AG08395 (cell line): ENCODE results near the gene HEPN1.

ENCODE experiments used
- DNase-seq: peaks from one replicate; pipeline ENCODE4 v3.0.0; 2012; ENCODE audit warnings: mixed read lengths, low spot score

The HEPN1 gene

GRCh38 chr11:124884869-124885479 lies 34.1 kb upstream of the HEPN1 start:
- no peak for DNase-seq

DNA sequence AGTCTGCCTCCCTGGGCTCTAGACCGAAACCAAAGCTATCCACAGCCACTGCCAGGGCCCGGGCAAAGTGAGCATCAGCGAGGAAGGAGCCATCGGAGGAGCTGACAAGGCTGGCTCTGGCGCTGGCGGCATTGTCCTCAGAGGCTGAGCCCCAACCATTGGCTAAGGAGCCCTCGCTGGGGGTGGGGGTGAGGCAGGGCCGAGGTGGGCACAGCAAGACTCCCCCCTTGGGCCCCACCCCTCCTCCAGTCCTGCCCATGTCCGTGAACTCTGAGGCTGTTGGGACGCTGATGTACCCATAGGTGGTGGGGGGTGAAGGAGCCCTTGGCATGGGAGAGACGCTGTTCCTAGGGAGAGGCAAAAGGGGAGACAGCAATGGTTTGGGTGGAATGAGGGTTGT lies 32.6 kb upstream of the HEPN1 start:
- no peak for DNase-seq

- no peak for DNase-seq
Observed at GRCh38 chr11:124886978-124887666, 31.9 kb upstream of the HEPN1 start.

GRCh38 chr11:124887667-124888013 lies 31.4 kb upstream of the HEPN1 start:
- DNase-seq, result no peak

DNA sequence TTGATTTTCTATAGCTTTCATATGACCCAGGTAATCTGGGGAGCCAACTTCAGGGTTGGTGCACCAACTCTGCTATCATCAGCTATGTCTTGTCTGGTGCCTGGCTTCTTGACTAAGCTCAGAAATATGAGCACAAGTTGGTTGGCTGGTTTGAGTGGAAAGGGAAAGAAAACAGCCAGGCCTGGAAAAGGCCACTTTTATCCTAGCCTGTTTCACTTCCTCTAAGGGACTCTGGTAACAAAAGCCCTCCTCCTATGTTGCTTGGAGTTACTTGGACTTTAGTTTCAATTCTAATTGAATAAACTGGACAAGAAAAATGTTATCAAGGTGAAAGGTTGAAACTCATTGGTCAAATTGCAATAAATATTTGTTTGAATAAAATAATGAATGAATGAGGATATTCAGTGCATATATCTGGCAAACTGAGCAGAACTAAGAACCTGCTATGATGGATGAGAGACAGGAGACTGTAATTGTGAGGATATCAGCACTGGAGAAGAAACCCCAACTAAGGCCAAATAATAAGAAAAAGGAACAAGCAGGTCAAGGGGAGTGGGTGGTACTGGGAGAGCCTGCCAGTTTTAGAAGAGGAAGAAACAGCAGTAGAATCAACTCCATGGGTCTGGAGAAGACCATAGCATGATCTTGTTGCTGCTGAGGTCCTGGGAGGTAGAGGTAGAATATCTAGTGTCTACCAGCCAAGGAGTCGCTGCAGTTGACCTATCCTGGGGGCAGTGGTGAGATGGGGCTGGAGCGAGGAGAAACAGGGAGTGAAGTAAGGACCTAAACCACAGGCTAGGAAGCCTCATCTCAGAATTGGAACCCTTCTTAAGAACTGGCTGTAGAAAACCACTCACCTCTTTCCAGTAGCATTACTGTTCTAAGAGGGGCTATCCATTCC lies 29.6 kb upstream of the HEPN1 start:
- DNase-seq, result no peak

DNA sequence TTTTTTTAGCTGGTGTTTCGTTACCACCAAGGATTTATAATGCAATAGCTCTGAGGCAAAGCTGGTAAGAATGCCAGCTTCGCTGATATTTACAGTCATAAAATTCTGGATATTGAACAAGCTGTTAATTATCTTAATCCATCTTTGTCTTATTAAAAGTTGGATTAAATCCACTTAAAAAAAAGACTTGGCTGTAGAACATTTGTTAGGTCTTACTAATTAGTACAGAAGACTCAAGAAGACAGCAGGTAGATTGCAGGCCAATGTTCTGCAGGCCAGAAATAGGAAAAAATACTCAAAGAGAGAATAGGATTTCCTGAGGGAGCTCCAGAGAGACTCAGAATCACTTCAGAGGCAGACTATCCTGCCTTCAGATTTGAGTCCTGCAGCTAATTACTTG lies 28.9 kb upstream of the HEPN1 start:
- no peak for DNase-seq

GRCh38 chr11:124890683-124891372 lies 28.2 kb upstream of the HEPN1 start:
- no peak for DNase-seq

DNA sequence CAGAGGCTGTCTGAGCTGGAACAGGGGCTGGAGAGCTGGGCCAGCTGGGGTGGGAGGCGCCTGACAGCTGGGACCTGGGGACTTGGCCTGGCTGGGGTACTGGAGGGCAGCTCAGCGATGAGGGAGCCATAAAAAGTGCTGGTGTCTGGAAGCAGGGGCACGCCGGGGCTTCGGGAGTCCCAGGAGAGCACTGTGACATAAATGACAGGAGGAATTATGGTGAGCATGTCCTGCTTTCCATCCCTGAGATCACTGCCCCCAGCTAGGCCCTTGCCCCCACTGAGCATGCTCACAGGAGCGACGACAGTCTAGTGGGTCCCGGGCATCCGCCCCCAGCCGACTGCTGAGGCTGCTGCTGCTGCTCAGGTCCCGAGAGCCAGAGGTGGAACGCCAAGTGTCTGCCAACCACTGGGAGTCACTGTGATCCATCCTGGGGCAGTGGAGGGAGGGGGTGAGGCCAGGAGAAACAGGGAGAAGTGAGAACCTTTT lies 27.6 kb upstream of the HEPN1 start:
- DNase-seq, result no peak

GRCh38 chr11:124892146-124892545 lies 26.9 kb upstream of the HEPN1 start:
- DNase-seq, result no peak

GRCh38 chr11:124892750-124893454 lies 26.1 kb upstream of the HEPN1 start:
- no peak for DNase-seq

- no peak for DNase-seq
Observed at GRCh38 chr11:124893781-124894401, 25.2 kb upstream of the HEPN1 start.

DNA sequence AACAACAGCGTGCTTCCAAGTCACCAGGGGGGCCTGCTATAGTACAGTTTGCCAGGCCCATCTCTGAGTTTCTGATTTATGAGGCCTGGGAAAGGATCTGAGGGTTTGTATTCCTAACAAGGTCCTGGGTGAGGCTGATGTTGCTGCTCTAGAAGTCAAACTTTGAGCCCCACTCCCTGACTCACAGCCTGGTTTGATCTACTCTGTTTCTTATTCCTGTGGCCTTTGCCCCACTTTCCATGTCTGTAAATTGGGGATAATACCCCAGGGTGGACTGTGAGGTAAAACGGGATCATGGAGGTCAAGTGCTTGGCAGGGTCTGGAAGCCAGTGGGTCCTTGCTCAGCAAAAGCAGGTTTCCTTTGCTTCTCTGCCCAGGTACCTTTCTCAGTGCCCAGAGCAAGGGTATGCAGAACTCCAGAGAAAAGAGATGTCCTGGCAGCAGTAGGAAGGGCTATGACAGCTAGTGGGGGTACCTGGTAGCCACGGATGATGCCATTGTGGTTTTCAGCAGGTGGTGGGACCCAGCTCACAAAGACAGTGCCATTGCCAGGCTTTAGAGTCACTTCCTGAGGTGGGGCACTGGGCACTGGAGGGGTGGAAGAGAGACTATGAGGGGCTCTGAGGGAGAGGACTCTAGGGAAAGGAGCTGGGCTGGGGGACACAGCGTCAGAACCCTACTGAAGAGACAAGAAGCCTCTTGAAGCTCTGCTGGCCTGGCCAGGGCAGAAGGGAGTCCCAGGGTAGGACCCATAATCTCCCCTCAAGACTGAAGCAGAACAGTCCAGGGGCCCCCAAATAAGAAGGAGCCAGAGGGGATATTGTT lies 24.2 kb upstream of the HEPN1 start:
- DNase-seq, result no peak

GRCh38 chr11:124895471-124895971 lies 23.5 kb upstream of the HEPN1 start:
- DNase-seq, result no peak

DNA sequence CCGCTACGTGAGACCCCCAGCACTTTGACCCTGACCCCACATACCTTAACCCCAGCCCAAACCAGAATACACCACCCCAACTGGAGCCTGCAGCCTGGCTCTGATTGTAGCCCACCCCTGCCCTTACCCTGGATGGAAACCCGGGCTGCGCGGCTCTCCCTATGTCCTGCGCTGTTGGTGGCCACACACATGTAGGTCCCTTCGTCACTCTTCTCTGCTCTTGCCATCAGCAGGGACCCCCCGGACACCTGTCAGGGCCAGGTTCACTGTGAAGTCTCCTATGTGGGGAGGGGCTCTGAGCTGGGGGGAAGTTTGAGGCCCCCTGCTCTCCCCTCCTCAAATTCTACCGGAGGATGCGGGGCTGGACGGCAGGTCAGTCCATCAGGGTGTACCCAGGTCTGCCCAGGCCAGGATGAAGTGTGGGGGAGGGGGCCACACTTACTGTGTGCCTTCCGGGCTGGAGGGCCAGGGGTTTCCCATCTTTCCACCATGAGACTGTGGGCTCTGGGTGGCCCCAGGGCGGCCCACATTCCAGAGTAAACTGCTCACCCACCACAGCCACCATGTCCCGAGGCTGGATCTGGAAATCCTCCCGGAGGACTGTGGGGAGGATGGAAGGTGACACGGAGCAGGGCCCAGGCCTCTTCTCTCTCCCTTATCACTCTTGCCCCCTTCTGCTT lies 22.8 kb upstream of the HEPN1 start:
- DNase-seq, result no peak

DNA sequence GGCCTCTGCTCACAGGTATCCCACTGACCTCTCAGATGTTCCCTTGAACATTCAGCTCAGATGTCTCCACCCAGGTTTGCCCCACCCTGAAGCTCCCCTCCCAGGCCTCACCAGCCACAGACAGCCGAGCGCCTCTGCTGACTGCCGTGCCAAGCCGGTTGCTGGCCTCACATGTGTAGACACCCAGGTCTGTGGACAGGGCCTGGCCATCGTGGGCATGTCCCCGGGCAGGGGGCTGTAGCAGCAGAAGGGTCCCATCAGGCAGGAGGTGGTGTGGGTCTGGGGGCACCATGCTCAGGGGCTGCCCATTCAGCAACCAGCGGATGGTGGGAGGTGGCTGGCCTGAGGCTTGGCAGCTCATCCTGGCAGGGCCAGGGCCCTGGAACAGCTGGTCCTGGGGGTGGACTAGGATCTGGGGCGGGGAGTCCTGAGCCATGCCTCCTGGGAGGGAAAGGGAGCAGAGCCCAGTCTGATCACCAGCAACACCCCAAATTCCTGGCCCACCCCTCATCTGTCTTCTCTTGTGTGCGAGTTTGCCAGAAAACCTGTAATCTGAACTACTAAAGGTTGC lies 22.1 kb upstream of the HEPN1 start:
- DNase-seq, result no peak

DNA sequence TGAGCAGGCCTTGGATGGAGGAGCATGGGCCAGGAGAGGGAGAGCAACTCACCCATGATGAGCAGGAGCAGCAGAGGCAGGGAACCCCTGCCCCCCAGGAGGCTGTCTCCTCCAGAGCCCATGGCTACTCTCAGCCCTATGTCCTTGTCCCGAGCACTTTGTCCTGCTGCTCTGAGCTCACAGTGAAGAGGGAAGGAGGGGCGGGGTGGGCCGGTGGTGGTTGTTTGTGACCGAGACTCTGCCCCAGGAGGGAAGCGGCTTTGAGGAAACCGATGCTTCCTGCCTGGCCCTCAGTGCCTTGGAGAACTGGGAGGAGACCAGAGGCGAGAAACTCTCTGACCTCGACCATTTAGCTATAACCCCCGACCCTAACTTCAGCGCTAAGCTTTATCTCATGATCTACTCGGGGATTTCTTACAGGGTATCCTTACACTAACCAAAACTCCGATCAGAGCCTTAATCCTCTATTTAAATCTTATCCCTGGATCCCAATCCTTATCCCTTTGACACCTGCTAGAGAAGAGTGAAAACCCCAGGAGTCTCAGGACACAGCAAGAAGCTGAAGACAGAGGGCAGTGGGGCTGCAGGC lies 21.3 kb upstream of the HEPN1 start, which contains the start of gene ROBO4:
Gene ROBO4, minus strand, starts transcription at position 192 of the 589 bp plus-strand sequence. Its CDS starts 70 bp downstream, at position 122.
- DNase-seq, result no peak

- peak; percentile 77 for DNase-seq
Observed at GRCh38 chr11:124898263-124898680, 20.8 kb upstream of the HEPN1 start.

DNA sequence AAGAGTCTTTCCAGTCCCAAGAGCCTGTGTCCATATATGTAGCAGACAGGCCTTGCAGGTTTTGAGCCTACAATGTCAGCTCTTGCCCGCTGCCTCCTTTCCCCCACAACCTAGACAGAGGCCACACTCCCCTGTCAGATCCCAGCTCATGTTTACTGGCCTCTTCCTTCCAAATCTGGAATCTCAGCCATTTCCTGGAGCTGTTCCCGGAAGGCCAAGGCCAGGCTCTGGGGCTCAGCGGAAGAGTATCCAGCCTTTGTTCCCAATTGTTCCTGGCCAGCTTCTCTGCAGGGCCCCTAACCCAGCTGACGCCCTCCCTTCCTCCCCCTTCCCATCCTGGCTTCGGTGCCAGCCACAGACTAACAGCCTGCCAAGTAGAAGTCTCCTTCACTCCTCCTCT lies 20.3 kb upstream of the HEPN1 start:
- peak; percentile 65 for DNase-seq
